ENCODE data around the gene MAEA.

Gene MAEA

DNA sequence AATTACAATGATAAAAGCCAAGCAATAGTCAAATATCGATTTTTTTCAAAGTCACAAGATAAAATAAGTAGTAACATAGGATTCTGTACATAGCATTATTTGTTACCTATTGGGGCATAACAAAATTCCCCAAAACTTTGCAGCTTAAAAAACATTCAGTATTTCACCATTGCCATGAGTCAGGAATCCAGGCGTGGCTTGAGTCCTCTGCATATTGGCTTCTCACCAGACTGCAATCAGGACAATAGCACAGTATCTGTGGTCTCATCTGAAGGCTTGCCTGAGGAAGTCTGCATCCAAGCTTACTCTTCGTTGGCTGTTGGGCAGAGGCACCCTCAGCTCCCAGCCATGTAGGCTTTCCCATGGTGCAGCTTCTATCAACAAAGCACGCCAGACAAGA, 34.5 kb upstream of the MAEA start:
- Histone ChIP-seq H3K4me2 (ENCODE audit: insufficient read depth, low read length) (no peak overlapping the region), H3K27me3 (ENCODE audit: insufficient read depth, low read length, poor library complexity) (no peaks in the 10 kb centered on the region), H3K79me2 (ENCODE audit: insufficient read depth, low read length) (peaks cover 17% of the 10 kb centered on the region), H2AFZ (ENCODE audit: low read depth, low read length) (no peak overlapping the region), H3K4me3 (ENCODE audit: low read depth in 1 of 2, low read length in 2 of 2) (no peak overlapping the region), H3K4me1 (ENCODE audit: insufficient read depth, low read length) (peaks cover 17% of the 10 kb centered on the region), H3K27ac (ENCODE audit: low read length) (no peak overlapping the region), H3K9ac (ENCODE audit: low read depth, low read length) (no peak overlapping the region), H4K20me1 (ENCODE audit: insufficient read depth, low read length) (no peaks in the 10 kb centered on the region), H3K9me3 (ENCODE audit: insufficient read depth, low read length, severe bottlenecking) (peaks cover 9% of the 10 kb centered on the region), H3K36me3 (ENCODE audit: insufficient read depth, low read length) (peaks cover 22% of the 10 kb centered on the region)
- no peak for DNase-seq
- 0 out of 3 replicates have a peak, but pooled peaks have one; percentile 24 for ATAC-seq (ENCODE audit: insufficient read depth, low read depth)
- TF ChIP-seq EZH2 (IDR thresholded peaks at IDR 0.05; ENCODE audit: borderline replicate concordance, low read depth, low read length, severe bottlenecking), result no peak
- TF ChIP-seq, protein P1, sequence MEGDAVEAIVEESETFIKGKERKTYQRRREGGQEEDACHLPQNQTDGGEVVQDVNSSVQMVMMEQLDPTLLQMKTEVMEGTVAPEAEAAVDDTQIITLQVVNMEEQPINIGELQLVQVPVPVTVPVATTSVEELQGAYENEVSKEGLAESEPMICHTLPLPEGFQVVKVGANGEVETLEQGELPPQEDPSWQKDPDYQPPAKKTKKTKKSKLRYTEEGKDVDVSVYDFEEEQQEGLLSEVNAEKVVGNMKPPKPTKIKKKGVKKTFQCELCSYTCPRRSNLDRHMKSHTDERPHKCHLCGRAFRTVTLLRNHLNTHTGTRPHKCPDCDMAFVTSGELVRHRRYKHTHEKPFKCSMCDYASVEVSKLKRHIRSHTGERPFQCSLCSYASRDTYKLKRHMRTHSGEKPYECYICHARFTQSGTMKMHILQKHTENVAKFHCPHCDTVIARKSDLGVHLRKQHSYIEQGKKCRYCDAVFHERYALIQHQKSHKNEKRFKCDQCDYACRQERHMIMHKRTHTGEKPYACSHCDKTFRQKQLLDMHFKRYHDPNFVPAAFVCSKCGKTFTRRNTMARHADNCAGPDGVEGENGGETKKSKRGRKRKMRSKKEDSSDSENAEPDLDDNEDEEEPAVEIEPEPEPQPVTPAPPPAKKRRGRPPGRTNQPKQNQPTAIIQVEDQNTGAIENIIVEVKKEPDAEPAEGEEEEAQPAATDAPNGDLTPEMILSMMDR (IDR thresholded peaks at IDR 0.05; ENCODE audit: borderline replicate concordance, extremely low read depth, low read length, poor library complexity, severe bottlenecking), result no peak

DNA sequence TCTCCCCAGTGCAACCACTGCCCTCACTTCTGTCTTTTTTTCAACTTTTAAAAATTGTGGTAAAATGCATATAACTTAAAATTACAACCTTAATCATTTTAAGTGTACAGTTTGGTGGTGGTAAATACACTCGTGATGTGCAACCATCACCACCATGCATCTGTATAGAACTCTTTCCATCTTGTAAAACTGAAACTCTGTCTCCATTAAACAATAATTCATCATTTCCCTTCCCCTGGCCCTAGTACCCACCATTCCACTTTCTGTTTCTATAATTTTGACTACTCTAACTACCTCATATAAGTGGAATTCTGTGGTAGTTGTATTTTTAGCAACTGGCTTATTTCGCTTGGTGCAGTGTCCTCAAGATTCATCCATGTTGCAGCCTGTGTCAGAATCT, 34.0 kb upstream of the MAEA start:
- no peak for ATAC-seq (ENCODE audit: insufficient read depth, low read depth)
- no peaks in the 10 kb centered on the region for H3K27me3 ChIP-seq (ENCODE audit: insufficient read depth, low read length, poor library complexity)
- peaks cover 9% of the 10 kb centered on the region for H3K9me3 ChIP-seq (ENCODE audit: insufficient read depth, low read length, severe bottlenecking)
- peaks cover 11% of the 10 kb centered on the region for H3K4me1 ChIP-seq (ENCODE audit: insufficient read depth, low read length)
- H3K4me3 ChIP-seq (ENCODE audit: low read depth in 1 of 2, low read length in 2 of 2), result no peak overlapping the region
- no peak overlapping the region for H3K27ac ChIP-seq (ENCODE audit: low read length)
- peaks cover 11% of the 10 kb centered on the region for H3K79me2 ChIP-seq (ENCODE audit: insufficient read depth, low read length)
- no peak overlapping the region for H3K4me2 ChIP-seq (ENCODE audit: insufficient read depth, low read length)
- no peaks in the 10 kb centered on the region for H4K20me1 ChIP-seq (ENCODE audit: insufficient read depth, low read length)
- no peak overlapping the region for H2AFZ ChIP-seq (ENCODE audit: low read depth, low read length)
- peaks cover 17% of the 10 kb centered on the region for H3K36me3 ChIP-seq (ENCODE audit: insufficient read depth, low read length)
- H3K9ac ChIP-seq (ENCODE audit: low read depth, low read length), result no peak overlapping the region
- no peak for DNase-seq
- TF ChIP-seq EZH2 (IDR thresholded peaks at IDR 0.05; ENCODE audit: borderline replicate concordance, low read depth, low read length, severe bottlenecking), result no peak
- TF ChIP-seq, protein P1 (IDR thresholded peaks at IDR 0.05; ENCODE audit: borderline replicate concordance, extremely low read depth, low read length, poor library complexity, severe bottlenecking), result no peak

DNA sequence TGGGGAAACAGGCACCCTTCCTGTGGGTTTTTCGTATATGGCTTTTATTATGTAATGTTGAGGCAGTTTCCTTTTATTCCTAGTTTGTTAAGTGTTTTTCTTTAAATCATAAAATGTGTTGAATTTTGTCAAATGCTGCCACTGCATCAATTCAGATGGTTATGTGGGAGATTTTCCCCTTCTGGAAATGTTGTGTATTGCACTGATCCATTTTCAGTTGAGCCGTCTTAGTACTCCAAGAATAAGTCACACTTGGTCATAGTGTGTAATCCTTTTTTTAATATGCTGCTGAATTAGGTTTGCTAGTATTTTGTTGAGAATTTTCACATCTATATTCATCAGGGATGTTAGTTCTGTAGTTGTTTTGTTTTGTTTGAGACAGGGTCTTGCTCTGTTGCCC, 31.2 kb upstream of the MAEA start:
- peaks cover 7% of the 10 kb centered on the region for H3K9me3 ChIP-seq (ENCODE audit: insufficient read depth, low read length, severe bottlenecking)
- no peak overlapping the region for H3K4me3 ChIP-seq (ENCODE audit: low read depth in 1 of 2, low read length in 2 of 2)
- no peaks in the 10 kb centered on the region for H3K27me3 ChIP-seq (ENCODE audit: insufficient read depth, low read length, poor library complexity)
- no peak overlapping the region for H2AFZ ChIP-seq (ENCODE audit: low read depth, low read length)
- H3K79me2 ChIP-seq (ENCODE audit: insufficient read depth, low read length), result no peaks in the 10 kb centered on the region
- no peaks in the 10 kb centered on the region for H3K36me3 ChIP-seq (ENCODE audit: insufficient read depth, low read length)
- DNase-seq (no peak), ATAC-seq (ENCODE audit: insufficient read depth, low read depth) (no peak)
- H4K20me1 ChIP-seq (ENCODE audit: insufficient read depth, low read length), result no peaks in the 10 kb centered on the region
- H3K27ac ChIP-seq (ENCODE audit: low read length), result no peak overlapping the region
- no peaks in the 10 kb centered on the region for H3K4me1 ChIP-seq (ENCODE audit: insufficient read depth, low read length)
- H3K4me2 ChIP-seq (ENCODE audit: insufficient read depth, low read length), result no peak overlapping the region
- TF ChIP-seq EZH2 (IDR thresholded peaks at IDR 0.05; ENCODE audit: borderline replicate concordance, low read depth, low read length, severe bottlenecking), result no peak
- TF ChIP-seq, protein P1 (IDR thresholded peaks at IDR 0.05; ENCODE audit: borderline replicate concordance, extremely low read depth, low read length, poor library complexity, severe bottlenecking), result peak; percentile 18
- no peak overlapping the region for H3K9ac ChIP-seq (ENCODE audit: low read depth, low read length)

DNA sequence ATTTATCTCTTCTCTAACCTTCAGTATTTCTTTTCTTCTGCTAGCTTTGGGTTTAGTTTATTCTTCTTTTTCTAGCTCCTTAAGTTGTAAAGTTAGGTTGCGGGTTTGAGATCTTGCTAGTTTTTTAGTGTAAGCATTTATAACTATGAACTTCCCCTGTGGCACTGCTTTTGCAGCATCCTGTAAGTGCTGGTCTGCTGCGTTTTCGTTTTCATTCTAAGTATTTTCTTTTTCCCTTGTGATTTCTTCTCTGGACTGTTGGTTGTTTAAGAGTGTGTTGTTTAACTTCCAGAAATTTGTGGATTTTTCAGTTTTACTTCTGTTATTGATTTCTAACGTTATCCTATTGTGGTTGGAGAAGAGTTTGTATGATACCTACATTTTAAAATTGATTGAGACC, 29.7 kb upstream of the MAEA start:
- no peaks in the 10 kb centered on the region for H3K79me2 ChIP-seq (ENCODE audit: insufficient read depth, low read length)
- TF ChIP-seq EZH2 (IDR thresholded peaks at IDR 0.05; ENCODE audit: borderline replicate concordance, low read depth, low read length, severe bottlenecking), result no peak
- TF ChIP-seq, protein P1 (IDR thresholded peaks at IDR 0.05; ENCODE audit: borderline replicate concordance, extremely low read depth, low read length, poor library complexity, severe bottlenecking), result no peak
- ATAC-seq (ENCODE audit: insufficient read depth, low read depth) (no peak), DNase-seq (no peak)
- no peak overlapping the region for H3K9ac ChIP-seq (ENCODE audit: low read depth, low read length)
- H3K9me3 ChIP-seq (ENCODE audit: insufficient read depth, low read length, severe bottlenecking), result peaks cover 4% of the 10 kb centered on the region
- H3K27ac ChIP-seq (ENCODE audit: low read length), result no peak overlapping the region
- no peaks in the 10 kb centered on the region for H3K27me3 ChIP-seq (ENCODE audit: insufficient read depth, low read length, poor library complexity)
- H2AFZ ChIP-seq (ENCODE audit: low read depth, low read length), result no peak overlapping the region
- no peaks in the 10 kb centered on the region for H3K4me1 ChIP-seq (ENCODE audit: insufficient read depth, low read length)
- H3K4me3 ChIP-seq (ENCODE audit: low read depth in 1 of 2, low read length in 2 of 2), result no peak overlapping the region
- no peaks in the 10 kb centered on the region for H3K36me3 ChIP-seq (ENCODE audit: insufficient read depth, low read length)
- no peak overlapping the region for H3K4me2 ChIP-seq (ENCODE audit: insufficient read depth, low read length)
- H4K20me1 ChIP-seq (ENCODE audit: insufficient read depth, low read length), result no peaks in the 10 kb centered on the region
